GM21447 (cell line): Measurements from ENCODE around the gene FCRL3.
"Not testable (repeated sequence)": the region's sequence is repeated elsewhere in the genome, so short reads cannot be mapped to it uniquely, and the experiment has no call there.

ENCODE experiments used
- ATAC-seq: cut with Tn5 transposase; IDR thresholded peaks from one replicate; pipeline ENCODE4 v1.9.1; 2021; ENCODE audit not compliant: unreplicated experiment

Gene FCRL3, protein sequence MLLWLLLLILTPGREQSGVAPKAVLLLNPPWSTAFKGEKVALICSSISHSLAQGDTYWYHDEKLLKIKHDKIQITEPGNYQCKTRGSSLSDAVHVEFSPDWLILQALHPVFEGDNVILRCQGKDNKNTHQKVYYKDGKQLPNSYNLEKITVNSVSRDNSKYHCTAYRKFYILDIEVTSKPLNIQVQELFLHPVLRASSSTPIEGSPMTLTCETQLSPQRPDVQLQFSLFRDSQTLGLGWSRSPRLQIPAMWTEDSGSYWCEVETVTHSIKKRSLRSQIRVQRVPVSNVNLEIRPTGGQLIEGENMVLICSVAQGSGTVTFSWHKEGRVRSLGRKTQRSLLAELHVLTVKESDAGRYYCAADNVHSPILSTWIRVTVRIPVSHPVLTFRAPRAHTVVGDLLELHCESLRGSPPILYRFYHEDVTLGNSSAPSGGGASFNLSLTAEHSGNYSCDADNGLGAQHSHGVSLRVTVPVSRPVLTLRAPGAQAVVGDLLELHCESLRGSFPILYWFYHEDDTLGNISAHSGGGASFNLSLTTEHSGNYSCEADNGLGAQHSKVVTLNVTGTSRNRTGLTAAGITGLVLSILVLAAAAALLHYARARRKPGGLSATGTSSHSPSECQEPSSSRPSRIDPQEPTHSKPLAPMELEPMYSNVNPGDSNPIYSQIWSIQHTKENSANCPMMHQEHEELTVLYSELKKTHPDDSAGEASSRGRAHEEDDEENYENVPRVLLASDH

DNA sequence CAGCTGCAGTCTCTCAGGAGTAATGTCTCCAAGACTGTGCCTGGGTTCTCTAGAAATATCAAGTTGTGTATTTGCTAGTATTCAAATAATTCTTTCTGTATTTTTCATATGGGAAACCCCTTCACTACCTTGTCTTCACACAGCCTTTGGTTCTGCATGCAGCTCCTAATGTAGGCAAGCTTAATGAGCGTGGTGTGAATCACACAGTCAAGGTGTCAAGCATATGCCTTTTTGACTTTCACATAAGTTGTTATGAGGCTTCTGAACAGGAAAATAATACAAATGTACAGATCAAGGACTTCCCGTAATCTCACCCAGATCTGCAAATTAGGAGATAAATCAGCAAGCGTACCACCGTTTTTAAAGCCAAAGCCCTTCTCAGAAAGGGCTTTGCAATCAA is at the start of gene FCRL3:
FCRL3 (minus strand) TSS at position 38 of the 400 bp plus-strand sequence. CDS start 280 bp downstream, outside the sequence.
- no peak for ATAC-seq

DNA sequence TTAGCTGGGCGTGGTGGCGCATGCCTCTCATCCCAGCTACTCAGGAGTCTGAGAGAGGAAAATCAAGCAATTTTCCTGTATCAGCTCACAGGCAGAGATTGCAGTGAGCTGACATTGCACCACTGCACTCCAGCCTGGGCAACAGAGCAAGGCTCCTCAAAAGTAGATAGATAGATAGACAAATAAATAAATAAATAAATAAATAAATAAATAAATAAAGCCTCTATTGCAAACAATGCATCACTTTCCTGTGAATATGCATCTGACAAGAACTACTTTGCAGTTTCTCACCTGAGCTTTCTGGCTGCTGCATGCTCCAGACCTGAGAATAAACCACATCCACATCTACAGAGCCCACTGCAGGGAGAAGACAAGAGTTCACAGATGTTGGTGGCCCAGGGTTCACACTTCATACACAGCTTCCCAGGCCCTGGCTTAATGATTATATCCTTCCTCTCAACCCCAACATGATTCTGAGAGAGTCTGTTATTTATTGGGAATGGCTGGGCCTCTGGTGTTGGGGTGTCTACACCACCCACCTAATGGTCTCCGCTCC is 47.8 kb upstream of the FCRL3 start:
- no peak for ATAC-seq

DNA sequence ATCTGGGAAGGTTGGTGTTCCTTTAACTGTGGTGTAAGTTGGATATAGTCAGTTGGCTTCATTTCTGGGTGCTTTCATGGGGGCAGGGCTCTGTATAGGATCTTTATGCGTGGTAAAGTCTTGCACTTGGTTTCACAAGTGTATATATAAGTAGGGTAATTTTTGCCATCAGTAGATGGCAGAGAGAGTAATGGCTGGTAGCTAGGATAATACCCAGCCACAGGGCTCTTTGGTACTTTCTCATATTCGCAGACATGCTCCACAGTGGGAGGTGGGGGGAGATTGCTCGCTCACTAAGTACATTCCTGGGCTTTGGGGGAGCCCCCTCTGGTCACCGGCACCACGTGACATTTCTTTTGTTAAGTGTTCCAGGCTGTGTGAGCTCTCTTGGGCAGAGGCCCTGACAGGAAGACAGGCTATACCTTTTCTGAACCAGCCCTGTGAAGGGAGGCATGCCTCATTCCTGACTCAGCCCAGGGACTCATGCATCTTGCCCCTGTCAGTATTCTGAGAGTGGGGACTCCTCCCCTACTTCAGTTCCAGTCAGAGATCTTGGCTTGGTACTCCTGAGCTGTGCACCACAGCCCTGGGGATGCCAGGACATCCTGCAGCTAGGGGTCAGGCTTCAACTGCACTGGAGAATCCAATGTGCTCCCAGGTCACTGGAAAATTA is 38.8 kb upstream of the FCRL3 start:
- ATAC-seq = no peak

DNA sequence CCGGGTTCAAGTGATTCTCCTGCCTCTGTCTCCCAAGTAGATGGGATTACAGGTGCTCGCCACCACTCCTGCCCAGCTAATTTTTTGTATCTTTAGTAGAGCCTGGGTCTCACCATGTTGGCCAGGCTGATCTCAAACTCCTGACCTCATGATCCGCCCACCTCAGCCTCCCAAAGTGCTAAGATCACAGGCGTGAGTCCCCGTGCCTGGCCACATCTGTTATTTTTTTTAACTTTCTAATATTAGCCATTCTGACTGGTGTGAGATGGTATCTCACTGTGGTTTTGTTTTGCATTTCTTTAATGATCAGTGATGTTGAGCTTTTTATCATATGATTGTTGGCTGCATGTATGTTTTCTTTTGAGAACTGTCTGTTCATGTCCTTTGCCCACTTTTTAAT is 35.4 kb upstream of the FCRL3 start:
- ATAC-seq = not testable (repeated sequence)

DNA sequence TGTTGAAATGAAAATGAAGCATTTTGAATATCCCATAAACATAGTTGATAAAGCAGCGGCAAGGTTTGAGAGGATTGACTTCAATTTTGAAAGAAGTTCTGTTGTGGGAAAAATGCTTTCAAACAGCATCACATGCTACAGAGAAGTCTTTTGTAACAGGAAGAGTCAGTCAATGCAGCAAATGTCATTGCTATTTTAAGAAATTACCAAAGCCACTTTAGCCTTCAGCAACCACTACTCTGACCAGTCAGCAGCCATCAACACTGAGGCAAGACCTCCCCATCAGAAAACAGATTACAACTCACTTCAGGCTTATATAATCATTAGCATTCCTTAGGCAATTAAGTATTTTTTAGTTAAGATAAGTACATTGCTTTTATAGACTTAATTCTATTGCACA is 33.8 kb upstream of the FCRL3 start:
- no peak for ATAC-seq

DNA sequence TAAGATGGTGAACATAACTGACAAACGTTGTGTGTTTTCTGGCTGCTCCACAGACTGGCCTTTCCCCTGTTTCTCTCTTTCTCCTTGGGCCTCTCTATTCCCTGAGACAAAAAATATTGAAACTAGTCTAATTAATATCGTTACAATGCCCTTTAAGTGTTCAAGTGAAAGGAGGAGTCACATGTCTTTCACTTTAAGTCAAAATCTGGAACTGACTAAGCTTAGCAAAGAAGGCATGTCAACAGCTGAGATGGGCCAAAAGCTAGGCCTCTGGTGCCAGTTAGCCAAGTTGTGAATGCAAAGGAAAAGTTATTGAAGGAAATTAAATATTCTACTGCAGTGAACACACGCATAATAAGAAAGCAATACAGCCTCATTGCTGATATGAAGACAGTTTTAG is 32.2 kb upstream of the FCRL3 start:
- no peak for ATAC-seq

DNA sequence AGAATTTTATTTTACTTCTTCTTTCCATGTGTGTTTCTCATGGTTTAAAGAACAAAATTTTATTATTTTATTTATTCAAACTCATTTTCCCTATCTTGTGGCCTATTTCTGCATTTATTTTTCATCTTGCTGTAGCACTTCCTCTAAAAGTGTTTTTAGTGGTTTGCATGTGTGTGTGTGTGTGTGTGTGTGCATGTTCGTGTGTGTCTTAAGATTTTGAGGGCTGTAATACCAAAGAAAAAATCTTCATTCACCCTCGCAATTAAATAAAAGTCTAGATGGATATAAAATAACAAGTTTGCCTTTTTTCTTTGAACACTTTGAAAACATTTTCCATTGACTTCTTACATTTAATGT is 24.6 kb upstream of the FCRL3 start:
- no peak for ATAC-seq

DNA sequence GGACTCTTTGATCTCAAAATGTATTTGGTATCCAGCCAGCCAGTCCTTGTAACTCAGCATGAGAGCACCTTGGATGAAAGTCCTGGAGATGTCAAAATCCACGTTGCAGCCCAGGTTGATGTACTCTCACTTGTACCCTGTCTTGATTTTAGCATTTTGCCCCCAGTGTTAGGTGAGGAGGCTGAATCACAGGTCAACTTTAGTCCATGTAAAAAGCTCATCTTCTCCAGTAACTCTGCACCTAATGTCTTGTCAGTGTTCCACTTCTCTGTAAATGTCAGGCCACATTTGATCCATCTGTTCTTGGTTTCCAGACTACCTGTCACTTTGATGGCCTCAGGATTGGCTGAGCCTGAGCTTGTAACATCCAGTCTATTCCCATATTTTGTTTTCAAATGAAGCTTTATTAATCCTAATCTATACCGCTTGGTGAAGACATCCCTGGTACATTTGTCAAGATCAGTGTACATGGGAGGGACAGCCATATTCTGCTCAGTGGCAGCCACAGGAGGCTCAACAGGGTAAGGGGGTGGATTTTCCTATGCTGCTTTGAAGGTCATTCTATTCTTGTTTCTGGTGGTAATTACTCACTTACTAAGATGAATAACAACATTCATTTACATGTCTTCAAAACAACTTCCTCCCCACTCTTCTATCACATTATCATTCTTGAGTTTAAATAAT is 24.1 kb upstream of the FCRL3 start:
- no peak for ATAC-seq

DNA sequence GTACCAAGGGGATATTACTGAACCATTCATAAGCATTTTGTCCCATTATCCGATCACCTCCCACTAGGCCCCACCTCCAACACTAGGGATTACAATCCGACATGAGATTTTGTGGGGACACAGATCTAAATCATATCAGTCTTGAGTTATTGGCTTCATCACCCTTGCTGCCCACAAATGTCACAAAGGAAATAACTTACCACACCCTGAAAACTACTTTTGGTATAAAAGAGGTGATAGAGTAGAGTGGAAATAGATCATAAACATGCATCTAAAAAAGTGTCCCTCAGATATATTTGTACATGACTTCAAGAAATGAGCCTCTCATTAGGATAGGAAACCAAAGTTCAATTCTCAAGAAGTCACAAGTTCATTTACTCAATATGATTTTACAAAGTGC is 22.6 kb upstream of the FCRL3 start:
- no peak for ATAC-seq

DNA sequence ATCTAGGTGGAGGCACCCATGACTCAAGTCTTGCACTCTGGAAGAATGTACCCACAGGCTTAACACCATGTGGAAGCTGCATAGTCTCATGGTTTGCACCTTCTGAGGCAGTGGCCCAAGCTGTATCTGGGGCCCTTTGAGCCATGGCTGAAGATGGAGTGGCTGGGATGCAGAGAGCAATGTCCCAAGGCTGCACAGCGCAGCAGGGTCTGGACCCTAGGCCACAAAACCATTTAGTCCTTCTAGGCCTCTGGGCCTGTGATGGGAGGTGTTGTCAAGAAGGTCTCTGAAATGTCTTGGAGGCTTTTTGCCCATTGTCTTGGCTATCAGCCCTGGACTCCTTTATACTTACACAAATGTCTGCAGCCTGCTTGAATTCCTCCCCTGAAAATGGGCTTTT is 21.4 kb upstream of the FCRL3 start:
- no peak for ATAC-seq

DNA sequence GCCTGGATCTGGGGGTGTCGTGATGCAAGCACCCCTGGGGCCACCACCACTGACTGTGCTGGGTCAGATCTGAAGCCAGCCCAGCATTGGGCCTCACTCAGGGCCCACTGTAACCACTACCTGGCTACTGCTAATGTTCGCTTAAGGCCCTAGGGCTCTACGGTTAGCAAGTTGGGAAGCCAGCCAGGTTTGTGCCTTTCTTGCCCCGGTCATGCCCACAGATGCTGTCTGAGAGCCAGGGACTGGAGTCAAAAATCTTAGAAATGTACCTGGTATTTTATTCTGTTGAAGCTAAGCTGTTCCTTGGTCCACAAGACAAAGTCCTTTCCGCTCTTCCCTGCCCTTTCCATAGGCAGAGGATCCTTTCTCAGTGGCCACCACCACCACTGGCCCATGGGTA is 15.2 kb upstream of the FCRL3 start:
- no peak for ATAC-seq

DNA sequence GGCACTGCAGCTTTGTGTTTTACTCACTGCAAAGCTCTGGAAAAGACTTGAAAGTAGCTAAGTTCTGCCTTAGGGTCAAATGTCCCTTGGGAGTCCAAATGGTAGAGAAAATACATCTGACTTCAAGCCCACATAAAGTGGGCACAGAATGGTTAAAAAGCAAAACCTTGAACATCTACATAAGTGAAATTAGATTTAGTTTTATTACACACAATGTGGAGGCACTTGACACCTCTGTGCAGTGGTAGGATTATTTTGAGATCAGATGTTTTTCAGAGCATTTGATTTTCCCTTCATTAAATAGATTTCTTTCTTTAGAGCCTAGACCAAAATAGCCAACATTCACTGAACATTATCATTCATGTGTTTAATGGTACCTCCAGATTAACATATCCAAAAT is 11.2 kb upstream of the FCRL3 start:
- no peak for ATAC-seq

DNA sequence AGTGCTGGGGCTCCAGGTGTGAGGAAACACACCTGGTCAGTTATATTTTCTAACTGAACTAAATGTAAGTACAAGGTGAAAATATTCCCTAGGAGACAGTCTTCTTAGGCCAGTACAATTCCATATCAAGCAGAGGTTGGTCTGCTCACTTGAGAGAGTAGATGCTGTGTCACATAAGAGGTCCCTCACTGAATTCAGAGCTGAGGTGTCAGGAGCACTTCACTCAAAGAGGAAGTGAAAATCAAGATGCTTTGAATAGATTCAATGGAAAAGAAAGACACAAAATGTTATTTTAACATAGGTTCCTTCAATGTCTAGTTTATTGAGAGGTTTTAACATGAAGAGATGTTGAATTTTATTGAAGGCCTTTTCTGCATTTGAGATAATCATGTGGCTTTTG is 4.3 kb upstream of the FCRL3 start:
- no peak for ATAC-seq

DNA sequence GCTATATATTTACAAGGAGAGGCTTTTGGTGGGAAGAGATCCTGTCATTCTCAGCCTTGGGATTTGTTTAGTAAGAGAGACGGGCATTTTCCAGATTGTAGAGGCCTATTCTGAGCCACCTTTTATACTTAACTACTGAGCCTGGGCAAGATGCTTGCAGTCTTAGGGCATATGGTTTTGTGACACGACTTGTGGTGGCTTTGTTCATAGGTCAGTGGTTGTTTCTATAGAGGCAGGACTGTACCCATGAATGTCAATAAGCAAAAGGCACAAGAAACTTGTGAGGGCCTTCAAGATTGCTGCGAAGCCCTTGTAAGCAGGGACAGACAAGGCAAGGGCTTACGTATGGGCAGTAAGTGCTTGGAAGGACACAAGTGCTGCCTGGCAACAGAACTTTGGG is 3.4 kb upstream of the FCRL3 start:
- no peak for ATAC-seq

DNA sequence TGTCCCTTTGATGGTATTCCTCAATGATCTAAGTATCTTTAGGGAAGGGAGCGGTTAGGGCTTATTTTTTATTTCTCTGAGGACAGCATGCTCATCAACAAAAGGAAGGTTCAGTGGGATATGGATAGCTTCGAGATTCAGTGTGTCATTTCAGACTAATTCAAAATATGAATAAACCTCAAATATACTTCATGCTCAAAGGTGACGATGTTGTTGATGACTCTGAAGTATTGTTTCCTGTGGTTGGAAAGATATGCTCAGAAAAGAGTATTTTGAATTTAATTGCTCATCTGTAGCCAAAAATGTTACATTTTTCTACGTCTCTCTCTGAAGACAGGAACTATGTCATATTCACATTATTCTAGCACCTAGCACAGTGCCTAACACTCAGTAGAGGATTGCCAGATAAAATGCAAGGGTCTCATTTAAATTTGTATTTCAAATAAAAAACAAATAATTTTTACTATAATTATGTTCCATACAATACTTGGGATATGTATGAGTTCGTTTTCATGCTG is 1.8 kb upstream of the FCRL3 start:
- ATAC-seq = no peak

DNA sequence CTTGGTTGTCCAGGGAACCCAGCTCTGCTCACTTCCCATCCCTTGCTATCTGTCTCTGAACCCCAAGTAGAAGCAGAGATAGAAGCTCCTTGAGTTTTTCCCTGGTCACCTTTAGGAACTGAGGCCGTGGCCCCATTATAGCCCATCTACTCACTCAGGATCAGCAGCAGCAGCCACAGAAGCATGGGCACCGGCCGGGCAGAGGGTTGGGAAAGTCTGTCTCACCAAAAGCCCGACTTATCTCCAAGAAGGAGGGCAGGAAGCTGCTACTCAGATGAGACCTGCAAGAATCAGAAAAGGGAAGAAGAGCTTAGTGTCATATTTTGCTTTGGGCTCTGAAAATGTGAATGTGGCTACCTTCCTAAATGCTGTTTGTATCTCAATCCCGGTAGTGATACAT is 264 bp downstream of the FCRL3 start:
- ATAC-seq = no peak

DNA sequence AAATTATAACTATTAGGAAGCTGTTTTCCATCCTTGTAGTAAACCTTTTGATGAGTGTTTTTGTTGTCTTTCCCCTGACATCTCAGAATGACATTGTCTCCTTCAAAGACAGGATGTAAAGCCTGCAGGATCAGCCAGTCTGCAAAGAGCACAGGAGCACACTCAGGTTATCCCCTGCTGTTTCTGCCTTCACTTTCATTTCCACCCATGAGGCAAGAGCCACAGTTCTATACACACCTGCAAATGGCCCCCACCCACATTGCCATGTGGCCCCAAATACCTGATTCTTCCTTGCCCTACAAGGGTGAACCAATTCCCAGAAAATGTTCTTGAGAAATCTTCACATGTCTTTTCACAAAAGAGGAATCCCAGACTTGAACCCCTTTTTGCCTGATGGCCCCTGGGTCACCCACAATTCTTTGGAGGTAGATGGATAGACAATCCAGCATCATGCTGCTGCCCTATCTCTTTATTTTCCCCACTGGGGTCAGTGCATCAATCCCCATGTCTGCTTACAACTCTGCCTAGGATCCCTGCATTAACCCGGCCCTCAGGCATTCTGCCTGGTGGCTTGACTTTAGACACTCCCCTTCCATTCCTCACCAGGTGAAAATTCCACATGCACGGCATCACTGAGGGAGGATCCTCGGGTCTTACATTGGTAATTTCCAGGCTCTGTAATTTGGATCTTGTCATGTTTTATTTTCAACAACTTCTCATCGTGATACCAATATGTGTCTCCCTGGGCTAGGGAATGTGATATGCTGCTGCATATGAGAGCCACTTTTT is 2.6 kb downstream of the FCRL3 start:
- no peak for ATAC-seq

DNA sequence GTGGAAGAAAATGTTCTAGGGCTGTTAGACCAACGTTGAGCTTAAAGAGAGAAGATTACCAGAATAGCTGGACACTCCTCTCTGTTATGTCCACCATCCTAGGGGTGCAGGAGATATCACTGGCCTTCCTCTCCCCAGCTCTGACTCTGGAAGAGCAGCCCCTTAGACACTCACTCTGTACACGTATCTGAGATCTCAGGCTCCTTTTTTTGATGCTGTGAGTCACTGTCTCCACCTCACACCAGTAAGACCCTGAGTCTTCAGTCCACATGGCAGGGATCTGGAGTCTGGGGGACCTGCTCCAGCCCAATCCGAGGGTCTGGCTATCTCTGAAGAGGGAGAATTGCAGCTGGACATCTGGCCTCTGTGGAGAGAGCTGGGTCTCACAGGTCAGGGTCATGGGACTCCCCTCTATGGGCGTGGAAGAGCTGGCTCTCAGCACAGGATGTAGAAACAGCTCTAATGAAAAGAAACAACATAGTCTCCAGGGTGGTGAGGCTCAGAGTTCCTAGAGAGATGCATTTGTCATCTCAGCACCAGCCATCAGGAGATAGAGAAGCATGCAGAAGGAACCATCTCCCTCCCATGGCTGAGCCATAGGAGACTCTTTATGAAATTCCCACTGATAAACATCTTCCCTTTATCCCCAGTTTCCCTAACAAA is 3.5 kb downstream of the FCRL3 start:
- ATAC-seq = no peak

DNA sequence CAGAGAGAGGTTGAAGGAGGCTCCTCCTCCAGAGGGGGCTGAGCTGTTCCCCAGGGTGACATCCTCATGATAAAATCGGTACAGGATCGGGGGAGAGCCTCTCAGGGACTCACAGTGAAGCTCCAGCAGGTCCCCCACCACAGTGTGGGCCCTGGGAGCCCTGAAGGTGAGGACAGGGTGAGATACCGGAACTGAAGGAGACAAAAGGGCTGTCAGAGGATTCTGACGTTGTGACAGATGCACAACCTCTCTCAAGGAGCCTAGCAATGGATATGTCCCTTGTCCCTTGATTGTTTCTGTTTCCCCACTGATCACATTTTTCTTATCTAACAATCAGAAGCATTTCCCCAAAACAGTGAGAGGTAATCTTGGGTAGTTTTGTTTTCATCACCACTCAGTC is 5.2 kb downstream of the FCRL3 start:
- ATAC-seq = no peak
